KOPT-K1 (cell line): ENCODE results near the gene YBX2.
A peak's percentile ranks its signal among the peaks of the same experiment; 100 is the strongest.
"Not testable (repeated sequence)": the region's sequence is repeated elsewhere in the genome, so short reads cannot be mapped to it uniquely, and the experiment has no call there.

ENCODE experiments used
- H3K27ac ChIP-seq: fragments of 200-600 bp; sonication (generic); 2 replicates; pipeline ENCODE4 v1.5.1; 2016; ENCODE audit warnings: antibody characterized with exemption, mild to moderate bottlenecking, low read depth, low read length; ENCODE audit not compliant: poor library complexity, severe bottlenecking
- H3K36me3 ChIP-seq: fragments of 200-600 bp; sonication (generic); 2 replicates; pipeline ENCODE4 v1.5.1; 2017; ENCODE audit warnings: antibody characterized with exemption, mild to moderate bottlenecking, low read length, moderate library complexity; ENCODE audit not compliant: insufficient read depth
- H3K9me3 ChIP-seq: fragments of 200-600 bp; sonication (generic); 2 replicates; pipeline ENCODE4 v1.5.1; 2017; ENCODE audit warnings: antibody characterized with exemption, low read length, mild to moderate bottlenecking; ENCODE audit not compliant: insufficient read depth, poor library complexity, severe bottlenecking

YBX2 gene

DNA sequence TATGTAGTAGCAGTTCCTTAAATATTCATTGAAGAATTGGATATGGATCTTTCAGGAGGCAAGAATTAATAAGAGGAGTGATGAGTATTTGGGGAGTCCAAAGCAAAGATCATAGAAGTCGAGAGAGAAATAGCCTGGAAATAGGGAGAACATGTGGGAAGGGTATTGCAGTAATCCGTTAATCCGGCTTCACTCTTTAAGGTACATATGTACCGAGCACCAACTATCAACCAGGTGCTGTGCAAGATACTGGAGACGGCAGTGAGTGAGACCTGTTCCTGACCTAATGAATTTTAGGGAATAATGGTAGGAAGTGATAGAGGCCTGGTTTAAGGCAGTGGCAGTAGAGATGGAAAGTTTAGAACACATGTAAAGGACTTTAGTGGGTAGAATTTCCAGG is 41.4 kb downstream of the YBX2 start:
- H3K27ac ChIP-seq = peak overlapping the region; percentile 98
- peaks cover 49% of the 10 kb centered on the region for H3K36me3 ChIP-seq

DNA sequence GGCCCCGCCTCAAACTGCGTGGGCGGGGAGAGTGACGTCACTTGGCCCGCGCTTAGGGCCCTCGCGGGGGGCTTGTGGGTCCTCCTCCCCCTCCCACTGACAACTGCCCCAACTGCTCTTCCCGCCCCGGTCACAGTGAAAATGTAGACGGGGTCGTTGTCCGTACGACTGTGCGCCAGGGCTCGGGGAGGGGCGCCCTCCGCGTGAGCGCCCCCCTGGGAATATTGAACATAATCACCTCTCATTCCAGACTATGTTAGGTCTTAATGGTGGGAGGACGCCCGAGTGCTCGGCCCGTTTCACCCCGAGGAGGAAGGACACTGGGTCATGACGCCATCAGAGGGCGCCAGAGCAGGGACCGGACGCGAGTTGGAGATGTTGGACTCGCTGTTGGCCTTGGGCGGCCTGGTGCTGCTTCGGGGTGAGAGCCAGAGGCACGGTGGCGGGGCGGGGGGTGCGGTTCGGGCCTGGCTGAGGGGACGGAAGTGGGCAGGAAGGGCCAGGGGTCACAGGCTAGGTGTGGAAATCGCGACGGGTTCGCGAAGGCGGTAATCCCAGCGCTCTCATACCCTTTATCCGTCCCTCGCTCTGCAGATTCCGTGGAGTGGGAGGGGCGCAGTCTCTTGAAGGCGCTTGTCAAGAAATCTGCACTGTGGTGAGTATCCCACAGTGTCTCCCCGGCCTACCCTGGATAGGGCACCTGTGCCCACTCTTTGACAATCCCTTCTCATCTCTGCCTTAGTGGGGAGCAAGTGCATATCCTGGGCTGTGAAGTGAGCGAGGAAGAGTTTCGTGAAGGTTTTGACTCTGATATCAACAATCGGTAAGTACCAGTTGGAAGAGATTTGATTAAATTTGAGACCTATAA is 42.0 kb downstream of the YBX2 start, which contains the start of gene ELP5:
TSS of gene ELP5 (plus strand) at position 40 of the 868 bp plus-strand sequence. CDS start at position 376, 336 bp downstream.
- Histone ChIP-seq H3K27ac (peak within 1 kb of the TSS; percentile 98), H3K9me3 (no peaks in the 10 kb centered on the region), H3K36me3 (peaks cover 43% of the 10 kb centered on the region)

More for the DNA sequence above, 41.4 kb downstream of the YBX2 start:
- H3K9me3 ChIP-seq = no peaks in the 10 kb centered on the region

DNA sequence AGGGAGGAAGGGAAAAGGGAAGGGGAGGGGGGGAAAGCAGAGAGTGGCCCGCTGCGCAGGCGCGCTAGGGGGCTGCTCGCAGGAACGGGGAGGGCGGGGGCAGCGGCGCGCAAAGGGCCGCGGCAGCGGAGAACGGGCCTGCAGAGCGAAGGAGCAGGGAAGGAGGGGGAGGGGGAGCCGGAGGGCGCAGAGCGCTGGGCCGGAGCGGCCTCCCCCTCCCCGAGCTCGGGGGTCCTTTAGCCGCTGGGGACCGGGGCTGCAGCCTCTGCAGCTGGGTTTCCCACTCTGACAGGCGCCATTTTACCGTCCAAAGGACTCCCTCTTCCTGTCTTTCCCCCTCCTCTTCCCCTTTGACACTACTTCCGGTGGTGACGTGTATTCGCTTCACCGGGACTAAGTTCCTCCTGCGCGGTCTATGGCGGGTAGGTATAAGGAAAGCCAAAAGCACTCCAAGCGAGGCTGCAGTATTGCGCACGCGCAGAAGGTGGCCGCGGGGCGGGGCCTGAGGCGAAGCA is 42.7 kb downstream of the YBX2 start, which contains the start of gene CTDNEP1:
TSS of gene CTDNEP1 (minus strand) at position 74 of the 515 bp plus-strand sequence. CDS start 438 bp downstream, outside the sequence.
- H3K27ac ChIP-seq = peak within 1 kb of the TSS; percentile 98
- H3K9me3 ChIP-seq = no peaks in the 10 kb centered on the region
- H3K36me3 ChIP-seq = peaks cover 43% of the 10 kb centered on the region

DNA sequence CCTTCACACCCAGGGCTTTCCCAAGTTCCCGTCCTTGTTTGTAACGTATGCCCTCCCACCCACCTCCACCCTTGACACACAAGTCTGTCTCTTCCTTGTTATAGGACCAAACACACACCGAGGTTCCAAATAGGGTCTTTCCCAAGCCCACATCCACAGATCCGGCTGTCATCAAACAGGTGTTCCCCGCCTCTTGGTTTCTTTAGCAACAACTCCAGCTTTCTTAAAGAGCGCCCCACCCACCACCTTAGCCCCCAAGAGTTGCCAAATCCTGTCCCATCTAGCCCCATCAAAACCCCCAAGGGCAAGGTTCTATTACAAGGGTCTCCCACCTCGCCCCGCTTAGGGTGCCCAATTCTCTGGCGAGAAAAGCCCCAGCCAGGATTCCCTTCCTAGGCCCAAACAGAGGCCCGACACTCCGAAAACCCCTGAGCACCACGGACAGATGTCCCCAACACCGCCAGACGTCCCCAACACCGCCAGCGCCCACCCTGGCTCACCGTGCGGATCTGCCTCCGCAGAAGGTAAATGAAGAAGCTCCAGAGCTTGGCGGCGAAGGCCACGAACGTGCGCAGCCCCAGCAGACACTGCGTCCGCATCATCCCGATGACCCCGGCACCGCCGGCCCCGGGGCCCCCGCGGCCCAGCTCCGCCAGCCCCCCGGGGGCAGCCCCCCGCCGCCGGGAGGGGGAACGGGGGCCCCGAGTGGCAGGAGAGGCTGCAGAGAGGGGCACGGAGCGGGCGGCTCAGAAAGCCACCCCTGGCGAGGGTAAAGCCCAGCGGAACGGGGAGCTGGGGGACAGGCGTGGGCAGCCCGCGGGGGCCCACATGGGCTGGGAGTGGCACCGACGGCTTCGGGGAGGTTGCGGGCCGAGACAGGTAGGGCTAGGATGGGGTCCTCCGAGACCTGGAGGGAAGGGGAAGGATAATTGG is 43.5 kb downstream of the YBX2 start:
- peak overlapping the region; percentile 98 for H3K27ac ChIP-seq
- H3K36me3 ChIP-seq = peaks cover 43% of the 10 kb centered on the region
- H3K9me3 ChIP-seq = no peaks in the 10 kb centered on the region

DNA sequence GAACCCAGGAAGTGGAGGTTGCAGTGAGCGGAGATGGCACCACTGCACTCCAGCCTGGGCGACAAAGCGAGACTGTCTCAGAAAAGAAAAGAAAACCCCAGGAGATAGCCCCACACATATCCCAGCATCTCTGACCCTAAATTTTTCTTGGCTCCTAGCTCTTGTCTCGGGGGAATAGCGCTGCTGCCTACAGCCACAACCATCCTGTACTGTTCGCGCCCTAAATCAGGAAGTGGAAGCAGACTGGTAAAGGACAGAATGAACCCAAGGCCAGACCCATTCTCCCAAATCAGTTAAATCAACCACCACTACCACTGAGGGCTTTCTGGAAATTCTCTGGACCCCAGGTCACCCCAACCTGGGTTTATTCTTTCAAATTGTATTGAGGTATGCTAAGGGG is 44.6 kb downstream of the YBX2 start:
- H3K27ac ChIP-seq = peak overlapping the region; percentile 98
- no peaks in the 10 kb centered on the region for H3K9me3 ChIP-seq
- H3K36me3 ChIP-seq = peaks cover 43% of the 10 kb centered on the region

DNA sequence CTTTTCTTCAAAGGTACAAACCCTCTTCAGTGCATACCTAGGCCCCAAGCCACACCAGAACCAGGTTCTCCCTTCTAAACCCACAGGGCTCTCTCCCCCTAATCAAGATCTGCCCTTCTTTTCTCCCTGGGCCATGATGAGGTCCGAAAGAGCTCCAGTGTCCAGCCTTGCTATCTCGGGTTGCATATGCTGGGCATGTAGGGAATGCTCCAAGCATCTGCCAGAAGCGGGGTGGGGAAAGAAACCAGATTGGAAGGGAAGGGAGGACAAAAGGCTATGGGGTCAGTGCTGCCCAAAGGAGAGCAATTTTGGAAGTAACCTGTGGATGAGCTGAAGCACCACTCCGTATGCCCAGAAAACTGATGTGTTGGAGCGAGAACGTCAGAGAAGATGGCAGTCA is 45.2 kb downstream of the YBX2 start:
- Histone ChIP-seq H3K27ac (no peak overlapping the region), H3K36me3 (peaks cover 43% of the 10 kb centered on the region), H3K9me3 (no peaks in the 10 kb centered on the region)

DNA sequence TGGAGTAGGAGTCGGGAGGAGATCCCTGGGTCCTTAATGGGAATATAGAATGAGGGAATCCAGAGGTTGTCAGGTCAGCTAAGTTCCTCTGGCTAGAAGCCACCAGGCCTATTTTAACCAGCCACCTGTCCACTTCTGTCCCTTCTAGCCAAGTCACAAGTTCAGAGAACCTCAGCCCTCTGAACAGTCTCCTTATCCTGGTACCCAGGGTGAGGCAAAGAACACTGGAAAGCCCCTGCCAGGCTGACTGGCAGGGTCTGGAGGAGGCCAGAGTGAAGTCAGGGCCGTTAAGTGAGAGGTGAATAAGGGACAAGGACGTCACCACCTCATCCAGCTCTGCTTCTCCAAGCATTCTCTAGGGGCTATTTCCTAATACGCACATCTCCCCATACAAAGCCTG is 45.6 kb downstream of the YBX2 start:
- no peak overlapping the region for H3K27ac ChIP-seq
- no peaks in the 10 kb centered on the region for H3K9me3 ChIP-seq
- peaks cover 43% of the 10 kb centered on the region for H3K36me3 ChIP-seq

DNA sequence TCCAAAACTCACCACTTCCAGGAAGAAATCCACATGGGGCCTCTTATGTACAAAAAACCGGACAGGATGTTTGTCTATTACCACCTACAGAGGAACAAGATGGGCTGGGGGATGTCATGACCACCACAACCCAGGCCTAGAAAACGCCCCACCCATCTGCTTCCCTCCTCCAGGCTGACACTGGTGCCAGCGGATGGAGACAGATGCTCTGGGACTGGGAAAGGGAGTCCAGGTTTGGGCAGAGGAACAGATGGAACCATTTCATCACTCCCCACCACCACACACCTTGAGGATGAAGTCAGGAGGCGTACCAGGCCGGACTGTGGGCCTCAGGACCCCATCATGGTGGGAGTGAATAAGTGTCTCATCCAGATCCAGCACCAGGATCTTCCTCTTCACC is 47.7 kb downstream of the YBX2 start:
- Histone ChIP-seq H3K36me3 (peaks cover 50% of the 10 kb centered on the region), H3K9me3 (no peaks in the 10 kb centered on the region), H3K27ac (no peak overlapping the region)

DNA sequence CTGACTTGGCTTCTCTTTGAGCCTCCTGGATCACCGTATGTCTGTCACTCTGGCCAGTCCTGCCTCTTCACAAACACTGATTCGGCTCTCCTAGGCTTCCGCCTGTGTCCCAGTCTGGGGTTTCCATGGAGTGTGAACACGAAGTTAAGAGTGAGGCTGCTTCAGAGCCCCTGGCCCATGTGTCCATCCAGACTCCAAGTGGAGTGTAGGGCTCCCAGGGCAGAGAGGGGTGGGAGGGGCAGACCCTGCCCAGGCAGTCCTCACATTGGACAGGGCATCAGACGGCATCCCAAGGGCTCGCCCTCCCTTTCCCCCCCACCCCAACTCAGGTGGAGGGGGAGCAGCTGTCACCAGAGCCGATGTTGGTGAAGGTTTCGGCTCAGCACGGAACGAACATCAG is 50.6 kb downstream of the YBX2 start:
- peaks cover 57% of the 10 kb centered on the region for H3K36me3 ChIP-seq
- not testable (repeated sequence) for H3K27ac ChIP-seq

DNA sequence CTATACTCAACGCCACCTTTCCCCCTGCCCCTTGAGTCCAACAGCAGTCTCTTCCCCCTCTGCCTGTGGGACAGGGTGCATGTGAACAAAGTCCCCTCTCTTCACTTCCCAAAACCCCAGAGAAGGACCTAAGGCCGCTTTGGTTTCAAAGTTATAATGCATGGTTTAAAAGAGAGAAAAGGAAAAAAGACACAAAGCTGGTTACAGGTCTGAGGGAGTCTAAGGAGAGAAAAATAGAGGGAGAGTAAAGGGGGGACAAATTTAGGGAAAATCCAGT is 51.0 kb downstream of the YBX2 start:
- peak overlapping the region; percentile 80 for H3K27ac ChIP-seq
- no peaks in the 10 kb centered on the region for H3K9me3 ChIP-seq
- peaks cover 54% of the 10 kb centered on the region for H3K36me3 ChIP-seq

More for the DNA sequence above, 50.6 kb downstream of the YBX2 start:
- not testable (repeated sequence) for H3K9me3 ChIP-seq

DNA sequence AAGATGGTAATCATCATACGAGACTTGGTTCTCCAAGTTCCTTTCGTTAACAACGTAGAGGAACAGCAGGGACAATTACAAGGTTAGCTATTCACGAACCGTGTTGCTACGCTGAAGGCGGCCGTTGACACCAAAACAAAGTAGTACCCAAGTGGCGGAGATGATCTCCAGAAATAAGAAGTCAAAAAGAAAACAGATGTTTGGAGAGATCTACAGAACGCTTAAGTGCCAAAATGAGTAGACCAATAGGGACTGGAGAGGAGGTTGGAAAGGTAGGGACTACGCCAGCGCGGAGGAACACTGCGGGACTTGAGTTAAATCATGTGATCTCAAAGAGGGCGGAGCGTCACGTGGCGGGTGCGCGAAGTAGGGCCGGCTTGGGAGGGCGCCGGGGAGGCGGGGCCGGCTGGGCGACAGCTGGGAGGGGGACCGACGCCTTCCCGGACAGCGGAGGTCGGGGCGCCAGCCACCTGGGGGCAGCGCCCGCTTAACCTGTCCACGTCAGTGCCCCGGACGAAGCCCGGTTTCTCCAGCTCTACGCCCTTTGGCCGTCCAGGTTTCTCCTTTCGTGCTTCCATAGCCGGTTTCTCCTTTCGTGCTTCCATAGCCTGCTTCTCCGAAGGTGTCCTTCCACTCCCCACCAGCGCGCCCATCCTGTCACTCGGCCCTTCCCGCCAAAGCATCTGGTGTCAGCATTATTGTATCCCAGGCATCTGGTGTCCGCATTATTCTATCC is 51.6 kb downstream of the YBX2 start:
- Histone ChIP-seq H3K27ac (peak overlapping the region; percentile 80), H3K9me3 (no peaks in the 10 kb centered on the region), H3K36me3 (peaks cover 54% of the 10 kb centered on the region)

DNA sequence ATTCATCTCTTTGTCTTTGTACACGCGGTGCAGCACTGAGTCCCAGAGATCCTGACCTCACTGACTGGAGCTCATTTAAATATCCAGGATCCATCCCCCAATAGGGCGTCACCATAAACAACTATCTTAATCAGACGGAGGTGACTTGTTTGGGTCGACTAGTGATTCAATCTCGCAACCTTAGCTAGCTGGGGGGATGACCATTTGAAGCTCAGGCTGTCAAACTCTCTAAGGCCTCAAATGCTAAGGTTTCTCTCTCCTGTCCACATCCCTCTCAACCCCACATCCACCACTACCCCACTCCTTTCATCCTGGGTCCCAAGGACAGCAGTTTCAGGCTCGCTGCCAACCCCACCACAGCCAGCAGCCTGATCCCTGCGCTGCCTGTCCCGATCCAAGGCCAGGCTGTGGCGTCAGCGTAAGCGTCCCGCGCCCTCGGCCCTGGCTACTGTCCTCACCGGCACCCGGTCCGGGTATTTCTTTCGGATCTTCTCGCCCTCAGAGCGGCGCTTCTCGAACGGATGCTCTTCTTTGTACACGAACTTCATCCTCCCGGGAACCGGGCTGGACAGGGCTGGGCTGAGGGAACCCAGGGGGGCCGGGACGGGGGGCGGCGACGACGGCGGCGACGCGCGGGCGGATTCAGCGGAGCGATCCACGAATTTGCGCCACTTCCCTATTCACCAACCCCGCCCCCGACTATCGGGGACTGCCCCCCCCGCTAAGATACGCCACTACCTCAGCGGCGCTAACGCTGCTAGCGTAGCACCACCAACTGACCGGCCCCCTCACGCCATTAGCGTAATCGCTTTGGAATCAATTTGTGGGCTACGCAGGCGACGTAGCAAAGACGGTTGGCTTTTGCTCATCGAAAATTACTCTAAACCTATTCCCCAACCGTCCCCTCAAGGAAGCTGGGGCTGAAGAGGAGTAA is 52.4 kb downstream of the YBX2 start, which contains the start of gene GABARAP:
TSS of gene GABARAP (minus strand) at position 667 of the 934 bp plus-strand sequence. CDS start at position 548, 119 bp downstream.
- Histone ChIP-seq H3K9me3 (no peaks in the 10 kb centered on the region), H3K36me3 (peaks cover 54% of the 10 kb centered on the region), H3K27ac (peak within 1 kb of the TSS; percentile 80)

DNA sequence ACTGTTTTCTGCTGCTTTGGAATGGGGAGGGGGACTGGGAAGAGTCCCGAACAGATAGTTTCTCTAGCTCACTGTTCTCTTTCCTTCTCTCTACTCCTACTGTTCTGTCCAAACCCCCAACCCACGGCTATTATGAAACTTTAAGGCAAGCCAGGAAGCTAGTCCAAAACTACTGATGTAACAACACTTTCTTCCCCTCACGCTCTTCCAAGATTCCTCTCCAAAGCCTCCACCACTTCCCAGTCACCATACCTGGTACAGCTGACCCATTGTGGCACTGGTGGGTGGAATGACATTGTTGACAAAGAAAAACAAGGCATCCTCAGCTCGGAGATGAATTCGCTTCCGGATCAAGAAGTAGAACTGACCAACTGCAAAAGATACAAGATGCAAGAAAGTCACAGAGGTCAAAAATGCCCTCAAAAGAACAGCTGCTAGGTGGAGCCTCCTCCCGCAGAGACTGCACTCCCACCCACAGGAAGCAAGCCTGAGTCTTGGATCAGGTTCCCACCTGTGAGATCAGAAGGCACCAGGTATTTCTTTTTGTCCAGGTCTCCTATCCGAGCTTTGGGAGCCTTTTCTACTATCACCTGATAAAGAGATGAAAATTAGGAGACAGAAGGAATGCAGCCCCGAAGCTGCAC is 53.2 kb downstream of the YBX2 start:
- peaks cover 54% of the 10 kb centered on the region for H3K36me3 ChIP-seq
- no peaks in the 10 kb centered on the region for H3K9me3 ChIP-seq
- H3K27ac ChIP-seq = peak overlapping the region; percentile 80
